Keratinocyte (primary cell): Measurements from ENCODE around the gene AGPAT2.

Experiments
- EZH2 ChIP-seq: IDR thresholded peaks from one replicate; pipeline ENCODE4 v1.6.1; 2012; ENCODE audit warnings: inconsistent platforms, mild to moderate bottlenecking, low read length, moderate library complexity
- TF ChIP-seq, protein P1 (sequence below), 3 experiments: IDR thresholded peaks in 1 of 3; conservative IDR thresholded peaks in 1 of 3; optimal IDR thresholded peaks in 1 of 3; 2 replicates in 2 of 3; 3 replicates in 1 of 3; pipeline versions ENCODE3 to v1.5.1; 2011; ENCODE audit warnings: low read length in 3 of 3, mild to moderate bottlenecking in 3 of 3, moderate library complexity in 2 of 3, control low read depth in 1 of 3, inconsistent platforms in 1 of 3; ENCODE audit not compliant: insufficient read depth in 2 of 3; ENCODE audit errors: extremely low read depth in 1 of 3

DNA sequence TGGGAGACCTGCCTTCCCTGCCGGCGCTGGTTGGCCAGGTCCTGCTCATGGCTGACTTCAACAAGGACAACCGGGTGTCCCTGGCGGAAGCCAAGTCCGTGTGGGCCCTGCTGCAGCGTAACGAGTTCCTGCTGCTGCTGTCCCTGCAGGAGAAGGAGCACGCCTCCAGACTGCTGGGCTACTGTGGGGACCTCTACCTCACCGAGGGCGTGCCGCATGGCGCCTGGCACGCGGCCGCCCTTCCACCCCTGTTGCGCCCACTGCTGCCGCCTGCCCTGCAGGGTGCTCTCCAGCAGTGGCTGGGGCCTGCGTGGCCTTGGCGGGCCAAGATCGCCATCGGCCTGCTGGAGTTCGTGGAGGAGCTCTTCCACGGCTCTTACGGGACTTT lies 35.7 kb upstream of the AGPAT2 start:
- TF ChIP-seq, protein P1, sequence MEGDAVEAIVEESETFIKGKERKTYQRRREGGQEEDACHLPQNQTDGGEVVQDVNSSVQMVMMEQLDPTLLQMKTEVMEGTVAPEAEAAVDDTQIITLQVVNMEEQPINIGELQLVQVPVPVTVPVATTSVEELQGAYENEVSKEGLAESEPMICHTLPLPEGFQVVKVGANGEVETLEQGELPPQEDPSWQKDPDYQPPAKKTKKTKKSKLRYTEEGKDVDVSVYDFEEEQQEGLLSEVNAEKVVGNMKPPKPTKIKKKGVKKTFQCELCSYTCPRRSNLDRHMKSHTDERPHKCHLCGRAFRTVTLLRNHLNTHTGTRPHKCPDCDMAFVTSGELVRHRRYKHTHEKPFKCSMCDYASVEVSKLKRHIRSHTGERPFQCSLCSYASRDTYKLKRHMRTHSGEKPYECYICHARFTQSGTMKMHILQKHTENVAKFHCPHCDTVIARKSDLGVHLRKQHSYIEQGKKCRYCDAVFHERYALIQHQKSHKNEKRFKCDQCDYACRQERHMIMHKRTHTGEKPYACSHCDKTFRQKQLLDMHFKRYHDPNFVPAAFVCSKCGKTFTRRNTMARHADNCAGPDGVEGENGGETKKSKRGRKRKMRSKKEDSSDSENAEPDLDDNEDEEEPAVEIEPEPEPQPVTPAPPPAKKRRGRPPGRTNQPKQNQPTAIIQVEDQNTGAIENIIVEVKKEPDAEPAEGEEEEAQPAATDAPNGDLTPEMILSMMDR (optimal IDR thresholded peaks at IDR 0.05 in 1 of 3, IDR thresholded peaks at IDR 0.05 in 1 of 3, conservative IDR thresholded peaks at IDR 0.05 in 1 of 3; ENCODE audit: extremely low read depth in 1 of 3, insufficient read depth in 2 of 3, low read length in 3 of 3): no peak
- TF ChIP-seq EZH2: no peak
